Measurements from ENCODE around the gene SBF1. TPM values are rescaled to one million over a fixed set of nuclear protein-coding genes. Genes with fewer than 3 reads are reported as not detected.

The SBF1 gene
- polyA plus RNA-seq, 2 donors: 44.3 to 73.5 TPM

GRCh38 chr22:50459496-50460140 is 15.2 kb downstream of the SBF1 start:
- Histone ChIP-seq H3K27me3 (ENCODE audit: control insufficient read depth in 1 of 2, insufficient read depth in 2 of 2, low read length in 2 of 2) (no peaks in the 10 kb centered on the region), H3K4me1 (ENCODE audit: control insufficient read depth in 2 of 2, insufficient read depth in 2 of 2, low read length in 1 of 2) (peaks cover 5 to 19% of the 10 kb centered on the region in 2 donors), H3K4me3 (ENCODE audit: low read depth in 1 of 2, low read length in 2 of 2) (no peak overlapping the region), H3K9me3 (ENCODE audit: control insufficient read depth in 2 of 2, insufficient read depth in 1 of 2, low read depth in 1 of 2, low read length in 1 of 2) (no peaks in the 10 kb centered on the region), H3K27ac (ENCODE audit: low read depth in 2 of 2, low read length in 1 of 2) (no peak overlapping the region), H3K36me3 (ENCODE audit: control insufficient read depth in 2 of 2, insufficient read depth in 2 of 2, low read length in 1 of 2) (peaks cover 23 to 95% of the 10 kb centered on the region in 2 donors)
- WGBS, 2 donors: 94 to 95% methylated on average over 37 to 41 of the region's 41 CpGs

GRCh38 chr22:50459016-50459415 is 15.8 kb downstream of the SBF1 start:
- Histone ChIP-seq H3K9me3 (ENCODE audit: control insufficient read depth in 2 of 2, insufficient read depth in 1 of 2, low read depth in 1 of 2, low read length in 1 of 2) (no peaks in the 10 kb centered on the region), H3K4me1 (ENCODE audit: control insufficient read depth in 2 of 2, insufficient read depth in 2 of 2, low read length in 1 of 2) (peaks cover 5 to 19% of the 10 kb centered on the region in 2 donors), H3K27ac (ENCODE audit: low read depth in 2 of 2, low read length in 1 of 2) (no peak overlapping the region), H3K27me3 (ENCODE audit: control insufficient read depth in 1 of 2, insufficient read depth in 2 of 2, low read length in 2 of 2) (no peaks in the 10 kb centered on the region), H3K4me3 (ENCODE audit: low read depth in 1 of 2, low read length in 2 of 2) (no peak overlapping the region), H3K36me3 (ENCODE audit: control insufficient read depth in 2 of 2, insufficient read depth in 2 of 2, low read length in 1 of 2) (peaks cover 29 to 95% of the 10 kb centered on the region in 2 donors)
- WGBS, 2 donors: 91 to 92% methylated on average over 22 of the region's 22 CpGs

GRCh38 chr22:50456466-50457234 is 18.2 kb downstream of the SBF1 start:
- Histone ChIP-seq H3K4me3 (ENCODE audit: low read depth in 1 of 2, low read length in 2 of 2) (no peak overlapping the region), H3K27me3 (ENCODE audit: control insufficient read depth in 1 of 2, insufficient read depth in 2 of 2, low read length in 2 of 2) (no peaks in the 10 kb centered on the region), H3K36me3 (ENCODE audit: control insufficient read depth in 2 of 2, insufficient read depth in 2 of 2, low read length in 1 of 2) (peaks cover 23 to 79% of the 10 kb centered on the region in 2 donors), H3K4me1 (ENCODE audit: control insufficient read depth in 2 of 2, insufficient read depth in 2 of 2, low read length in 1 of 2) (peaks cover 5 to 17% of the 10 kb centered on the region in 2 donors), H3K9me3 (ENCODE audit: control insufficient read depth in 2 of 2, insufficient read depth in 1 of 2, low read depth in 1 of 2, low read length in 1 of 2) (no peaks in the 10 kb centered on the region), H3K27ac (ENCODE audit: low read depth in 2 of 2, low read length in 1 of 2) (no peak overlapping the region)
- 85 to 89% methylated on average over 34 of the region's 34 CpGs for WGBS, 2 donors

DNA sequence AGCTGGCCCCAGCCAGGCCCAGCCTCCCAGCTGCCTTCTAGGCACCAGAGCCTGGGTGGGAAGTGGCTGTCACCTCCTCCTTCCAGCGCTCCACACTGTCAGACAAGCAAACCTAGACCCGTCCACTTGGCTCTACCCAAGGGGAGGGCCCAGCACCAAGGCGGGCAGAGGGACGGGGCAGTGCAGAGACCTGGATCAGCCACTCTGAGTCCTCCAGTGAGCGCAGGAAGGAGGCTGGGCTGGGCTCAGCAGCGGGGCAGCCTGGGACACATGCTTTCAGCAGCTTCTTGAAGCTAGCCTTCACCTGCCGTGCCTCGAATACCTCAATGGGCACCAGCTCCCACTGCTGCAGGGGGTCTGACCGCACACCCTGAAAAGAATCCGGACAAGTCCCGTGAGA is 18.8 kb downstream of the SBF1 start:
- Histone ChIP-seq H3K36me3 (ENCODE audit: control insufficient read depth in 2 of 2, insufficient read depth in 2 of 2, low read length in 1 of 2) (peaks cover 19 to 73% of the 10 kb centered on the region in 2 donors), H3K9me3 (ENCODE audit: control insufficient read depth in 2 of 2, insufficient read depth in 1 of 2, low read depth in 1 of 2, low read length in 1 of 2) (no peaks in the 10 kb centered on the region), H3K4me3 (ENCODE audit: low read depth in 1 of 2, low read length in 2 of 2) (no peak overlapping the region), H3K4me1 (ENCODE audit: control insufficient read depth in 2 of 2, insufficient read depth in 2 of 2, low read length in 1 of 2) (peaks cover 5 to 11% of the 10 kb centered on the region in 2 donors), H3K27me3 (ENCODE audit: control insufficient read depth in 1 of 2, insufficient read depth in 2 of 2, low read length in 2 of 2) (no peaks in the 10 kb centered on the region), H3K27ac (ENCODE audit: low read depth in 2 of 2, low read length in 1 of 2) (no peak overlapping the region)
- 94 to 97% methylated on average over 11 of the region's 11 CpGs for WGBS, 2 donors

DNA sequence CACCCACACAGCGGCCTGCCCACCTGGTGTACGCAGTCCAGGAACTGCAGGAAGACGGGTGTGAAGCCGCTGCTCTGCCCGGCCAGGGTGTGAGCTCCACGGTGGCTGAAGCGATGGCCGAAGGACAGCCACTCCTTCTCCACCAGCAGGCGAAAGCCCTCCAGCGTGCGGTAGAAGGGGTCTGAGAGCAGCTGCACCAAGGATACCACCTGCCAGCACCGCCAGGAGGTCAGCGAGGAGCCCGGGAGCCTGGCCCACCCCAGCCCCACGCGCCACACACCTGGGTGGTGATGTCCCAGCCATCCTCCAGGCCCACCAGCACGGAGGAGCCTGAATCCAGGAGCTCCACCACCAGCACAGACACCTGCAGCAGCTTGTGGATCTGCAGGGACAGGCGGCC is 19.6 kb downstream of the SBF1 start:
- Histone ChIP-seq H3K4me1 (ENCODE audit: control insufficient read depth in 2 of 2, insufficient read depth in 2 of 2, low read length in 1 of 2) (peaks cover 0 to 5% of the 10 kb centered on the region in 2 donors), H3K9me3 (ENCODE audit: control insufficient read depth in 2 of 2, insufficient read depth in 1 of 2, low read depth in 1 of 2, low read length in 1 of 2) (no peaks in the 10 kb centered on the region), H3K27me3 (ENCODE audit: control insufficient read depth in 1 of 2, insufficient read depth in 2 of 2, low read length in 2 of 2) (no peaks in the 10 kb centered on the region), H3K4me3 (ENCODE audit: low read depth in 1 of 2, low read length in 2 of 2) (no peak overlapping the region), H3K27ac (ENCODE audit: low read depth in 2 of 2, low read length in 1 of 2) (no peak overlapping the region), H3K36me3 (ENCODE audit: control insufficient read depth in 2 of 2, insufficient read depth in 2 of 2, low read length in 1 of 2) (peaks cover 19 to 69% of the 10 kb centered on the region in 2 donors)
- WGBS, 2 donors: 91 to 96% methylated on average over 13 to 18 of the region's 18 CpGs

DNA sequence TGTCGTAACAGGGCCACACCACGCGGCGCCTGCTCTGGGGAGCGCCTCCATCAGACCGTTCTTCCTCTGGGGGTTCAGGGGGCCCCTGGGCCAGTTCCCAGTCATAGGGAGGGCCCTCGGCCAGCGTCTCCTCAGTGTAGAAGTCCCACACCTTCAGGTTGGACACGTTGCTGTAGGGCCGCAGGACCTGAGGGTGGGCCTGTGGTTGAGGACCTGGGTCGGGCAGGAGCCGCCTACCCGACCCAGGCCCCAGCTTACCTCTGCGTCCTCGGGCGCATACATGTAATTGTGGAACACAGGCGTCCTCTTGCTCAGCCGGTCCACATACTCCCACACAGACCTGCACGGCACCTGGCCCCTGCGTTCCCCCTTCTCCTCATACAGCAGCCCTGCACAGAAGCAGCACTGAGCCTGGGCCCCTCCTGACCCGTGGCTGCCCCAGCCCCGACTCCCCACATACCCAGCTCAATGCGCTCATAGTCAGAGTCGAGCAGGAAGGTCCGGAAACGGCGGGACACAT is 20.2 kb downstream of the SBF1 start:
- 94% methylated on average over 27 of the region's 27 CpGs for WGBS, 2 donors
- Histone ChIP-seq H3K36me3 (ENCODE audit: control insufficient read depth in 2 of 2, insufficient read depth in 2 of 2, low read length in 1 of 2) (peaks cover 19 to 65% of the 10 kb centered on the region in 2 donors), H3K4me1 (ENCODE audit: control insufficient read depth in 2 of 2, insufficient read depth in 2 of 2, low read length in 1 of 2) (peaks cover 0 to 3% of the 10 kb centered on the region in 2 donors), H3K27ac (ENCODE audit: low read depth in 2 of 2, low read length in 1 of 2) (no peak overlapping the region), H3K9me3 (ENCODE audit: control insufficient read depth in 2 of 2, insufficient read depth in 1 of 2, low read depth in 1 of 2, low read length in 1 of 2) (no peaks in the 10 kb centered on the region), H3K27me3 (ENCODE audit: control insufficient read depth in 1 of 2, insufficient read depth in 2 of 2, low read length in 2 of 2) (no peaks in the 10 kb centered on the region), H3K4me3 (ENCODE audit: low read depth in 1 of 2, low read length in 2 of 2) (no peak overlapping the region)

DNA sequence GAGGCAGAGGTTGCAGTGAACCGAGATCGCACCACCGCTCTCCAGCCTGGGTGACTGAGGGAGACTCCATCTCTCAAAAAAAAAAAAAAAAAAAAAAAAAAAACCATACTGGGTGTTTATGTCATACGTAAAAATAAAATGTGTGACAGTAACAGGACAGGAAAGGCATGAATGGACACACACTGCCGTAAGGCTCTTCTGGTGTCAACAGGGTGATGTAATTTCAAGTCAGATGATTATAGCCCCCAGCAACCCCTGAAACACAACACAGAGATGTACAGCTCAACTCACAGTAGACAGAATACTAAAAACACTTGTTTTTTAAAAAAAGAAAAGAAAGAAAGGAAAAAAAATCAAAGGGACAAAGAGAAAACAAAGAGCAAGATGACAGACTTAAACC is 22.2 kb downstream of the SBF1 start:
- no peaks in the 10 kb centered on the region for H3K4me1 ChIP-seq (ENCODE audit: control insufficient read depth in 2 of 2, insufficient read depth in 2 of 2, low read length in 1 of 2)
- peaks cover 24 to 60% of the 10 kb centered on the region in 2 donors for H3K36me3 ChIP-seq (ENCODE audit: control insufficient read depth in 2 of 2, insufficient read depth in 2 of 2, low read length in 1 of 2)
- no peak overlapping the region for H3K27ac ChIP-seq (ENCODE audit: low read depth in 2 of 2, low read length in 1 of 2)
- 89 to 90% methylated on average over 5 of the region's 5 CpGs for WGBS, 2 donors
- H3K9me3 ChIP-seq (ENCODE audit: control insufficient read depth in 2 of 2, insufficient read depth in 1 of 2, low read depth in 1 of 2, low read length in 1 of 2): no peaks in the 10 kb centered on the region
- H3K27me3 ChIP-seq (ENCODE audit: control insufficient read depth in 1 of 2, insufficient read depth in 2 of 2, low read length in 2 of 2): no peaks in the 10 kb centered on the region
- H3K4me3 ChIP-seq (ENCODE audit: low read depth in 1 of 2, low read length in 2 of 2): no peak overlapping the region

GRCh38 chr22:50447576-50448551 is 27.0 kb downstream of the SBF1 start:
- WGBS, 2 donors: 79 to 83% methylated on average over 27 of the region's 27 CpGs
- H3K36me3 ChIP-seq (ENCODE audit: control insufficient read depth in 2 of 2, insufficient read depth in 2 of 2, low read length in 1 of 2): peaks cover 15 to 44% of the 10 kb centered on the region in 2 donors
- no peak overlapping the region for H3K27ac ChIP-seq (ENCODE audit: low read depth in 2 of 2, low read length in 1 of 2)
- peaks cover 0 to 4% of the 10 kb centered on the region in 2 donors for H3K9me3 ChIP-seq (ENCODE audit: control insufficient read depth in 2 of 2, insufficient read depth in 1 of 2, low read depth in 1 of 2, low read length in 1 of 2)
- no peaks in the 10 kb centered on the region for H3K27me3 ChIP-seq (ENCODE audit: control insufficient read depth in 1 of 2, insufficient read depth in 2 of 2, low read length in 2 of 2)
- no peaks in the 10 kb centered on the region for H3K4me1 ChIP-seq (ENCODE audit: control insufficient read depth in 2 of 2, insufficient read depth in 2 of 2, low read length in 1 of 2)
- H3K4me3 ChIP-seq (ENCODE audit: low read depth in 1 of 2, low read length in 2 of 2): no peak overlapping the region

Data from esophagus (tissue), 2 donors.